IPS-18c (cell line): ENCODE measurements around the gene RETREG3.
"Not testable (repeated sequence)": the region's sequence is repeated elsewhere in the genome, so short reads cannot be mapped to it uniquely, and the experiment has no call there.

ENCODE experiments used
- H3K4me3 ChIP-seq: 2 replicates; pipeline ENCODE4 v1.7.0; 2013; ENCODE audit warnings: low read depth, mild to moderate bottlenecking, low read length, moderate library complexity; ENCODE audit not compliant: insufficient read depth
- H3K9me3 ChIP-seq: one replicate; pipeline ENCODE4 v1.6.1; 2013; ENCODE audit warnings: mild to moderate bottlenecking, low read length, moderate library complexity; ENCODE audit not compliant: control insufficient read depth, insufficient read depth

RETREG3 gene

GRCh38 chr17:42547001-42547461, 62.1 kb downstream of the RETREG3 start:
- Histone ChIP-seq H3K4me3 (no peak overlapping the region), H3K9me3 (no peaks in the 10 kb centered on the region)

DNA sequence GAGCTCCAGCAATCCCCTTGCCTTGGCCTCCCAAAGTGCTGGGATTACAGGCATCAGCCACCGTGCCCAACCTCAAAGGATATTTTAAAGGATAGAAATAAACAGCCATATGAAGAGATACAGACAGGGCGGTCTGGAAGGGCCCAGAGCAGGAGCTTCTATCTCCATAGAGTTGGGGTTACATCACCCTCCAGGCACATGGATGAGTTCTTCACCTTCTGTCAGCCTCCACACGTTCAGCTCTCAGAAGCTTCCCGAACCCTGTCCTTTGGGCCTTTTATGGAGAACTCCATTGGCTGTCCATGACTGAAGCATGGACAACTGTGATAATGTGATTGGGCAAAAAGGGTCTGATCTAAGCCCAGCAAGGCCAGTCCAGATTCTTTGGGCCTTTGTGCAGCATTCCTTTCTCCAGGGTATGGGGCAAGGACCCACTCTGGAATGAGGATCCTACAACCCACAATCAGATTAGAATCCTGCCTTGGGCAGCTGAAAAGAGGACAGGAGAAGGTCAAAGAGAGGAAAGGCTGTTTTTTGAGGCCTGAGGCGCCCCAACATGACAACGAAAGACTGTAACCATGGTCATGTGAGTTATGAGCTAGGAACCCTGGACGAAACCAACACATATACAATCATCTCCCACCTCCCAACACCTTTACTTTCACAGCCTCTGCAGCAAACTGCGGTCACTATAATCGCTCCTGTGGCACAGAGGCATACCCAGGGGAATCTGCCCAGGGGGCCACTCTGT, 63.2 kb downstream of the RETREG3 start:
- H3K4me3 ChIP-seq, H3K9me3 ChIP-seq: not testable (repeated sequence)

DNA sequence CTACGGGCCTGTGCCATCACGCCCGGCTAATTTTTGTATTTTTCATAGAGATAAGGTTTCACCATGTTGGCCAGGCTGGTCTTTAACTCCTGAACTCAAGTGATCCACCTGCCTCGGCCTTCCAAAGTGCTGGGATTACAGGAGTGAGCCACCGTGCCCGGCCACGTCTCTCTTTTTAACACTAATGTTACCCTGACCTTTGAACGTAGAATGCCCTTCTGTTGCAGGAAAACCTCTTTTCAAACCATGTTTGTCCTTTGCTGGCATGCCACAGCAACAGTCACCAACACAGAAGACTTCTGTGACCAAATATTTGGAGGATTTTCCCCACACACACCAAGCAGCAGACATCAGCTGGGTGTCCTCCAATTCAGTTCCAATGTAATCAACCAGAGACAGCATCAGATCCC, 64.3 kb downstream of the RETREG3 start:
- Histone ChIP-seq H3K4me3 (no peak overlapping the region), H3K9me3 (no peaks in the 10 kb centered on the region)

- H3K9me3 ChIP-seq = no peaks in the 10 kb centered on the region
- no peak overlapping the region for H3K4me3 ChIP-seq
These were observed 65.7 kb downstream of the RETREG3 start for GRCh38 chr17:42543190-42544079.

DNA sequence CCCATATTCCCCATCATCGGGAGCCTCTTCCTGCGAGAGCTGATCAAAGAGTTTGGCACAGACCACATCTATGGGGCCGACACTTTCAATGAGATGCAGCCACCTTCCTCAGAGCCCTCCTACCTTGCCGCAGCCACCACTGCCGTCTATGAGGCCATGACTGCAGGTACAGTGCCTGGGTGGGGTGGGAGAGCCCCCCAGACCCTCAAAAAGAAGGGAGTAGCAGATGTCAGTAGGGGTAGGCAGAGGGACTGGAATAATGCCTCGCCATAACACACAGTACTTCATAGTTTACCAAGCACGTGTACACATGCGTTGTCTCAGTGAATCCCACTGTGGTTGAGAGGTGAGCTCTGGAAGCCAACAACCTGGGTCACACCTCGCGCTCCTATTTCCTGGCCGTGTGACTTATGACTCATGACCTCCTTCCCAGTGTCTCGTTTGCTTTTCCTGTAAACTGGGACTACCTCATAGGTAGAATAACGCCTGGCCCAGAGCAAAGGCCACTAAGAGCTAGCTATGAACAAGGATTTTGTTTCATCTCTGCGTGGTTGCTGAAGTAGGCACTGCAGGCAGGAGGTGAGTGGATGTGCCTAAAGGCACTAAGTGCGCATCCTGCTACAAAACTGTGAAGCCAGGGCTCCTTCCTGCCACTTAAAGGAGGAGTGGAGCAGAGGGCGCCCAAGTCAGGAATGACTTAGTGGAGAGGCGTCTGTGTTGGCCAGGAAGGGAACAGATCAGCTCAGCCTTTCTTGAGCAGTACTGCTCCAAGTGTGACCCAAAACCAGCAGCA, 67.9 kb downstream of the RETREG3 start:
- no peaks in the 10 kb centered on the region for H3K9me3 ChIP-seq
- no peak overlapping the region for H3K4me3 ChIP-seq

GRCh38 chr17:42540558-42540957, 68.6 kb downstream of the RETREG3 start:
- H3K4me3 ChIP-seq, H3K9me3 ChIP-seq: not testable (repeated sequence)

GRCh38 chr17:42538482-42538881, 70.7 kb downstream of the RETREG3 start:
- H3K9me3 ChIP-seq = no peaks in the 10 kb centered on the region
- no peak overlapping the region for H3K4me3 ChIP-seq

- no peak overlapping the region for H3K4me3 ChIP-seq
These were observed 71.2 kb downstream of the RETREG3 start for GRCh38 chr17:42537826-42538451.

GRCh38 chr17:42537156-42537805, 71.9 kb downstream of the RETREG3 start:
- Histone ChIP-seq H3K9me3 (no peaks in the 10 kb centered on the region), H3K4me3 (peak overlapping the region; percentile 62)

More at GRCh38 chr17:42537826-42538451, 71.2 kb downstream of the RETREG3 start:
- H3K9me3 ChIP-seq = no peaks in the 10 kb centered on the region

GRCh38 chr17:42536372-42537155, 72.6 kb downstream of the RETREG3 start:
- peak overlapping the region; percentile 62 for H3K4me3 ChIP-seq

DNA sequence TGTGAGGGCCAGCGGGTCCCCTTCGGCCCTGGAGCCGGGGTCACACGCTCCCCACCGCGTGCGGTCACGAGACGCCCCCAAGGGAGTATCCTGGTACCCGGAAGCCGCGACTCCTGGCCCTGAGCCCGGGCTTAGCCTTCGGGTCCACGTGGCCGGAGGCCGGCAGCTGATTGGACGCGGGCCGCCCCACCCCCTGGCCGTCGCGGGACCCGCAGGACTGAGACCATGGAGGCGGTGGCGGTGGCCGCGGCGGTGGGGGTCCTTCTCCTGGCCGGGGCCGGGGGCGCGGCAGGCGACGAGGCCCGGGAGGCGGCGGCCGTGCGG, 73.2 kb downstream of the RETREG3 start, which contains the start of gene NAGLU:
NAGLU (plus strand) TSS at position 194 of the 324 bp plus-strand sequence; CDS start at position 226, 32 bp downstream.
- Histone ChIP-seq H3K4me3 (peak within 1 kb of the TSS; percentile 62), H3K9me3 (no peaks in the 10 kb centered on the region)

More at GRCh38 chr17:42536372-42537155, 72.6 kb downstream of the RETREG3 start:
- no peaks in the 10 kb centered on the region for H3K9me3 ChIP-seq

DNA sequence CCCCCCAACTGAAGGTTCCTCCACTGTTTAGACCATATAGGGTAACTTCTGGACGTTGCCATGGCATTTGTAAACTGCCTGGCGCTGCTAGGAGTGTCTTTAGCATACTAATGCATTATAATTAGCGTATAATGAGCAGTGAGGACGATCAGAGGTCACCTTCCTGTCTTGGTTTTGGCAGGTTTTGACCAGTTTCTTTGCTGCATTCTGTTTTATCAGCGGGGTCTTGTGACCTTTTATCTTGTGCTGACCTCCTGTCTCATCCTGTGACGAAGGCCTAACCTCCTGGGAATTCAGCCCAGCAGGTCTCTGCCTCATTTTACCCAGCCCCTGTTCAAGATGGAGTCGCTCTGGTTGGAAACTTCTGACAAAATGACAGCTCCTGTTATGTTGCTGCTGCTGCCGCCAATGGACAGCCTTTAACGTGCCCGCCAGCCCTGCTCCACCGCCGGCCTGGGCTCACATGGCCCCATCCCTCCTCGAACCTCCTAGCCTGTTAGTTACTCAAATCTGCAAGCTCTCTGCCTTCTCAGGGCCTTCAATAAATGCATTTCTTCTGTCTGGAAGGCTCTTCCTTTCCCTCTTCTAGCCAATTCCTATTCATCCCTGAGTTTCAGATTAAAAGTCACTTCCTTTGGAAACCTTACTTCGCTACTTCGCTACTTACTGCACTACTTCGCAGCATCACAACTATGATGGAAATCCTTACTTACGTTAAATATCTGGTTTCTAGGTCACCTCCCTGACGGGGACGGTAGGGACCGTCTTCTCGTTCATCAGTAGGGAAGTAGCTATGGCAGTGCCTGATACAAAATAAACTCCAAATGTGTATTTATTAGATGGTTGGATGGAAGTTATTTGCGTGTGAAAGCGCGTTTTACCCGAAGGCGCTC, 73.8 kb downstream of the RETREG3 start:
- H3K9me3 ChIP-seq = no peaks in the 10 kb centered on the region
- H3K4me3 ChIP-seq = peak overlapping the region; percentile 62; the same call in 1 of the 2 replicates

DNA sequence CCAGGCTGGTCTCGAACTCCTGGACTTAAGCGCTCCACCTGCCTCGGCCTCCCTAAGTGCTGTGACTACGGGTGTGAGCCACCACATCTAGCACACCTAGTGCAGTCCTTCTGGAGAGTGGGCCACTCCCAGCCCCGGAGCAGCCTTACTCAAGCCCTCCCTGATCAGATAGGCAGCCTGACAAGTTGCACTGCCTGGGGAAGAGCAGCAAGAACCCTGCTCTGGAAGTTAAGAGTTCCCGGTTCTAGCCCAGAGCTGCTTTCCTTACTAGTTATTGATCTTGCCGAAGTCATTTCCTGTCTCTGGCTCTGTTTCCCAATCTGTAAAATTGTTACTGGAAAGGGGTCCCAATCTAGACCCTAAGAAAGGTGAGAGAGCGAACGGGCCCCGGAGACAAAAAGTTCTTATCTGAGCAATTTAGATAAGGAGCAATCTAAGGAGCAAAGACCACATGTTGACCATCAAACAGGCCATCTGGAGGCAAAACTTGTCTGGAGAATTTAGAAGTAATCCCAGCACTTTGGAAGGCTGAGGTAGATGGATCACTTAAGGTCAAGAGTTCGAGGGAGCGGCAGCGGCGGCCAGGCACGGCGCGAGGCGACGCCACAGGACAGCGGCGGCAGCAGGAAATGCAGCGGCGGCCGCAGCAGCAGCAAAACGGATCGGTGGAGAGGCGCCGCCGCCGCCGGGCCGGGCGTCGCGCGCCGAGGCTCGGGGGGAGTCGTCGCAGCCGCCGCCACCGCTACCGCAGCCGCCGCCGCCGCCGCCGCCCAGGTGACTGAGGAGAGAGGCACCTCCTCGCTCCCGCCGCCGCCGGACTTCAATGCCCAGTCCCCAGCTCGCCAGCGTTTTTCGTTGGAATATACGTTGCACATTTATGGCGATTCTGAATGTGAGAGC, 77.5 kb downstream of the RETREG3 start:
- no peaks in the 10 kb centered on the region for H3K9me3 ChIP-seq
- H3K4me3 ChIP-seq = peak overlapping the region; percentile 39

GRCh38 chr17:42530952-42531454, 78.2 kb downstream of the RETREG3 start:
- Histone ChIP-seq H3K9me3 (no peaks in the 10 kb centered on the region), H3K4me3 (no peak overlapping the region)
